Vagina (tissue), 2 donors: ENCODE results near the gene XPNPEP2. TPM values are rescaled to one million over a fixed set of nuclear protein-coding genes. Genes with fewer than 3 reads are reported as not detected.

Experiments
- DNase-seq, 2 donors: peaks; one replicate each; pipeline ENCODE4 v3.0.0-alpha.2; 2017; ENCODE audit errors: extremely low spot score in 2 of 2
- H3K27ac ChIP-seq: fragments of 200-600 bp; sonication (generic); one replicate; pipeline ENCODE4 v1.5.1; 2019
- H3K27me3 ChIP-seq: fragments of 200-600 bp; sonication (generic); one replicate; pipeline ENCODE4 v1.5.1; 2019
- H3K36me3 ChIP-seq, 2 donors: fragments of 200-600 bp; sonication (generic); one replicate each; pipeline ENCODE4 v1.5.1; 2017 to 2019
- H3K4me1 ChIP-seq: fragments of 200-600 bp; sonication (generic); one replicate; pipeline ENCODE4 v1.5.1; 2019
- H3K4me3 ChIP-seq, 2 donors: fragments of 200-600 bp; sonication (generic); 1 replicate in 1 of 2; 2 replicates in 1 of 2; pipeline ENCODE4 v1.5.1; 2016 to 2019
- H3K9me3 ChIP-seq: fragments of 200-600 bp; sonication (generic); one replicate; pipeline ENCODE4 v1.5.1; 2019
- POLR2A ChIP-seq, 2 donors: fragments of 450-650 bp; IDR thresholded peaks; one replicate each; pipeline ENCODE4 v1.6.1; 2017; ENCODE audit warnings: antibody characterized with exemption in 2 of 2, mild to moderate bottlenecking in 2 of 2, moderate library complexity in 2 of 2
- POLR2AphosphoS5 ChIP-seq, 2 donors: sonication (generic); formaldehyde crosslinking; IDR thresholded peaks; one replicate each; pipeline ENCODE4 v1.9.0; 2017; ENCODE audit warnings: antibody characterized with exemption in 2 of 2, mild to moderate bottlenecking in 2 of 2, low read depth in 1 of 2; ENCODE audit not compliant: insufficient read depth in 1 of 2
- intact Hi-C: fragments of 100-400 bp; cut with DNase I; formaldehyde crosslinking; loops from one replicate; pipeline ENCODE4 v1.15.1; 2023
- total RNA-seq: library from RNA; depleted of rRNA; stranded (reverse); fragments of >200 nt; gene quantifications from one replicate; pipeline ENCODE4 v1.2.3, GENCODE V29; 2016
- TF ChIP-seq, protein P1 (sequence below), 3 experiments: fragments of 450-650 bp in 2 of 3; fragments of 200-600 bp in 1 of 3; sonication (generic) in 1 of 3; IDR thresholded peaks; one replicate each; pipeline ENCODE4 v1.5.1; 2017 to 2019; ENCODE audit warnings: antibody characterized with exemption in 3 of 3, mild to moderate bottlenecking in 2 of 3, moderate library complexity in 2 of 3

The XPNPEP2 gene
- total RNA-seq, 1 donor from 2014 or later = 22.3 TPM

- no peaks in the 10 kb centered on the region for H3K36me3 ChIP-seq
- TF ChIP-seq, protein P1, sequence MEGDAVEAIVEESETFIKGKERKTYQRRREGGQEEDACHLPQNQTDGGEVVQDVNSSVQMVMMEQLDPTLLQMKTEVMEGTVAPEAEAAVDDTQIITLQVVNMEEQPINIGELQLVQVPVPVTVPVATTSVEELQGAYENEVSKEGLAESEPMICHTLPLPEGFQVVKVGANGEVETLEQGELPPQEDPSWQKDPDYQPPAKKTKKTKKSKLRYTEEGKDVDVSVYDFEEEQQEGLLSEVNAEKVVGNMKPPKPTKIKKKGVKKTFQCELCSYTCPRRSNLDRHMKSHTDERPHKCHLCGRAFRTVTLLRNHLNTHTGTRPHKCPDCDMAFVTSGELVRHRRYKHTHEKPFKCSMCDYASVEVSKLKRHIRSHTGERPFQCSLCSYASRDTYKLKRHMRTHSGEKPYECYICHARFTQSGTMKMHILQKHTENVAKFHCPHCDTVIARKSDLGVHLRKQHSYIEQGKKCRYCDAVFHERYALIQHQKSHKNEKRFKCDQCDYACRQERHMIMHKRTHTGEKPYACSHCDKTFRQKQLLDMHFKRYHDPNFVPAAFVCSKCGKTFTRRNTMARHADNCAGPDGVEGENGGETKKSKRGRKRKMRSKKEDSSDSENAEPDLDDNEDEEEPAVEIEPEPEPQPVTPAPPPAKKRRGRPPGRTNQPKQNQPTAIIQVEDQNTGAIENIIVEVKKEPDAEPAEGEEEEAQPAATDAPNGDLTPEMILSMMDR (IDR thresholded peaks at IDR 0.05) = no peak
- TF ChIP-seq POLR2AphosphoS5 (IDR thresholded peaks at IDR 0.05; ENCODE audit: insufficient read depth in 1 of 2, low read depth in 1 of 2) (no peak), POLR2A (IDR thresholded peaks at IDR 0.05) (no peak)
- H3K27me3 ChIP-seq = no peaks in the 10 kb centered on the region
- intact Hi-C loops = no loop called here
- no peak overlapping the region for H3K4me3 ChIP-seq
- DNase-seq = no peak
- H3K27ac ChIP-seq = no peak overlapping the region
- H3K4me1 ChIP-seq = no peaks in the 10 kb centered on the region
- H3K9me3 ChIP-seq = no peaks in the 10 kb centered on the region
Measured at GRCh38 chrX:129761596-129761995, 22.8 kb downstream of the XPNPEP2 start.

DNA sequence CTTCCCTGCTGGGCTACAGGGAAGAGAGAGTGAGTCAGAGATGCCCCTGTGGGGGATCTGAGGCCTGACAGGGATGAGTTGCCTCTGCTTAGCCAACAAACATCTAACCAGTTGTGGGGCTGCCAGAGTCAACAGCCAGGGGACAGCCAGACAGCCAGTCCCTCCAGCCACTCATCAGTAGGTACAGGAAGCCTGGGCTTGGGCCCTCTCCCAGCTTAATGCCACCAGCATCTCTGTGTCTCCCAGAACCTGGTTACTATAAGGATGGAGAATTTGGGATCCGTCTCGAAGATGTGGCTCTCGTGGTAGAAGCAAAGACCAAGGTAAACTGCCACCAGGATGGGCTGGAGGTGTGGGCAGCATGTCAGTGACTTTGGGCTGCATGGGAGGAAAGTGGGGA, 23.7 kb downstream of the XPNPEP2 start:
- Histone ChIP-seq H3K9me3 (no peaks in the 10 kb centered on the region), H3K4me3 (no peak overlapping the region), H3K4me1 (no peaks in the 10 kb centered on the region), H3K27ac (no peak overlapping the region), H3K27me3 (no peaks in the 10 kb centered on the region), H3K36me3 (no peaks in the 10 kb centered on the region)
- TF ChIP-seq POLR2AphosphoS5 (IDR thresholded peaks at IDR 0.05; ENCODE audit: insufficient read depth in 1 of 2, low read depth in 1 of 2) (no peak), POLR2A (IDR thresholded peaks at IDR 0.05) (no peak)
- TF ChIP-seq, protein P1 (IDR thresholded peaks at IDR 0.05) = no peak
- DNase-seq = no peak
- intact Hi-C loops = no loop called here

- Histone ChIP-seq H3K36me3 (no peaks in the 10 kb centered on the region), H3K27ac (no peak overlapping the region), H3K4me1 (no peaks in the 10 kb centered on the region), H3K4me3 (no peak overlapping the region), H3K9me3 (no peaks in the 10 kb centered on the region), H3K27me3 (no peaks in the 10 kb centered on the region)
- DNase-seq = no peak
- intact Hi-C loops = no loop called here
- TF ChIP-seq POLR2AphosphoS5 (IDR thresholded peaks at IDR 0.05; ENCODE audit: insufficient read depth in 1 of 2, low read depth in 1 of 2) = no peak
- no peak for TF ChIP-seq POLR2A (IDR thresholded peaks at IDR 0.05)
- TF ChIP-seq, protein P1 (IDR thresholded peaks at IDR 0.05) = no peak
Measured at GRCh38 chrX:129763666-129764065, 24.9 kb downstream of the XPNPEP2 start.

DNA sequence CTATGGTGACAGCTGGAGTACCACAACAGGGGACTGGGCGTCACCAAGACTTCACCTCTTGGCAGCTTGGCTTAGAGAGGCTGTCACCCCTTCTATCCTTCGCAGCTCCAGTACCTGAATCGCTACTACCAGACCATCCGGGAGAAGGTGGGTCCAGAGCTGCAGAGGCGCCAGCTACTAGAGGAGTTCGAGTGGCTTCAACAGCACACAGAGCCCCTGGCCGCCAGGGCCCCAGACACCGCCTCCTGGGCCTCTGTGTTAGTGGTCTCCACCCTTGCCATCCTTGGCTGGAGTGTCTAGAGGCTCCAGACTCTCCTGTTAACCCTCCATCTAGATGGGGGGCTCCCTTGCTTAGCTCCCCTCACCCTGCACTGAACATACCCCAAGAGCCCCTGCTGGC, 29.4 kb downstream of the XPNPEP2 start:
- H3K9me3 ChIP-seq = no peaks in the 10 kb centered on the region
- intact Hi-C loops = no loop called here
- TF ChIP-seq POLR2AphosphoS5 (IDR thresholded peaks at IDR 0.05; ENCODE audit: insufficient read depth in 1 of 2, low read depth in 1 of 2) (no peak), POLR2A (IDR thresholded peaks at IDR 0.05) (no peak)
- TF ChIP-seq, protein P1 (IDR thresholded peaks at IDR 0.05) = no peak
- H3K4me1 ChIP-seq = no peaks in the 10 kb centered on the region
- H3K27me3 ChIP-seq = no peaks in the 10 kb centered on the region
- H3K36me3 ChIP-seq = no peaks in the 10 kb centered on the region
- no peak overlapping the region for H3K4me3 ChIP-seq
- H3K27ac ChIP-seq = no peak overlapping the region
- DNase-seq = no peak

DNA sequence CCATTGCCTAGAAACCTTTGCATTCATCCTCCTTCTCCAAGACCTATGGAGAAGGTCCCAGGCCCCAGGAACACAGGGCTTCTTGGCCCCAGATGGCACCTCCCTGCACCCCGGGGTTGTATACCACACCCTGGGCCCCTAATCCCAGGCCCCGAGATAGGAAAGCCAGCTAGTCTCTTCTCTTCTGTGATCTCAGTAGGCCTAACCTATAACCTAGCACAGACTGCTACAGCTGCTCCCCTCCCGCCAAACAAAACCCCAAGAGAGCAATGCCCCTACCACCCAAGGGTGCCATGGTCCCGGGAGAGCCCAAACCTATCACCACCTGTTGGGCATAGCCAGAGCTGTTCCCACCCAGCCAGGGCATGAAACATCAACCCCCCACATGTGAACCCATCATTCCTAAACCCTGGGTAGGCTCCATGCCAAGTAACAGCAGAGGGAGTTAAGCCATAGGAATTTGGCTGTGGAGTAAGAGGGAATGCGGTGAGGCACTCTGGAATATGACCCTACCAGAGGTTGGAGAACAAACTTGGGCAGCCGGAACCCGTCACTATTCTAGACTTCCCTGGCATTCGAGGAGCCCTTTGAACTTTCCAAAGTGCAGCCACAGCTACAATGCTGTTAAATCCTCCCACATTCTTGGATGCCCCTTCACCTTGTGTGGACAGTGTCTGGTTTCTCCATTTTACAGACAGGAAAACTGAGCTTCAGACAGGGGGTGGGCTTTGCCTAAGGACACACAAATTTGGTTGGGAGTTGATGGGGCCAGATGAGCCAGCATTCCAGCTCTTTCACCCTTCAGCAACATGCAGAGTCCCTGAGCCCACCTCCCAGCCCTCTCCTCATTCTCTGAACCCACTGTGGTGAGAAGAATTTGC, 30.0 kb downstream of the XPNPEP2 start:
- H3K36me3 ChIP-seq = no peaks in the 10 kb centered on the region
- intact Hi-C loops = no loop called here

More for the DNA sequence above, 30.0 kb downstream of the XPNPEP2 start:
- Histone ChIP-seq H3K27ac (no peak overlapping the region), H3K9me3 (no peaks in the 10 kb centered on the region), H3K4me1 (no peaks in the 10 kb centered on the region), H3K4me3 (no peak overlapping the region), H3K27me3 (no peaks in the 10 kb centered on the region)
- TF ChIP-seq POLR2A (IDR thresholded peaks at IDR 0.05) = no peak
- no peak for TF ChIP-seq POLR2AphosphoS5 (IDR thresholded peaks at IDR 0.05; ENCODE audit: insufficient read depth in 1 of 2, low read depth in 1 of 2)
- TF ChIP-seq, protein P1 (IDR thresholded peaks at IDR 0.05) = no peak
- no peak for DNase-seq
